ENCODE measurements around the gene BICD2.

Gene BICD2

DNA sequence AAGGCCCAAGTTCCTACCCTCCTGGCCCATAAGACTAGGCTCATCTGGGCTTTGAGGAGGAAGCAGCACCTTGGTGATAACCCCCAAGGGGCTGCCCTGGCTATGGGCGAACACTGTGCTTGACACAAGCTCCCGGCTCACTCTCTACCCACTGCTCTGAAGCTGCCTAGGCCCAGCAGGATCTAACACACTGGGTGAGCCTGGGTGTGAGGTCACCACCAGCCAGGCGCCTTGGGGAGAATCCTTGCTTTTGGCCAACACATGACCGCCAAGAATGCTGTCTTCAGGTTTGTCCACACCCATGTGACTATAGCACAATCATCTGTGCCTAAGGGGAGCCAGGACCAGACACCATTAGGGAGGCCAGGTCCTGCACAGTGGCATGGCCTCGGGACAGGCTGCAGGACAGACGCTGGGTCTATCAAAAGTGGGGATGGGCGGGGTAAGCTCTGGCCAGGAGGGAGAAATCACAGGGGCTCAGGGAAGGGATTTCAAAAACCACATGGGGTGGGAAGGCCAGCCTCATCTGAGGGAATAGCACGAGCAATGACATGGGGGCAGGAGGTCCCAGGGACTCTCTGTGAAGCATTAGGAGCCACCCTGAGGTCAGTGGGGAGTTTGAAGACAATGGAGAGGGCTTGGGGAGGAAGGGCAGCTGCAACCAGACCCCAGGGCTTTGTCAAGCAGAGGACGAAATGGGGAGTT lies 29.6 kb downstream of the BICD2 start:
- H3K4me3 ChIP-seq (ENCODE audit: low read length), result no peak overlapping the region
- DNase-seq (ENCODE audit: low read depth), result no peak

GRCh38 chr9:92730897-92731296 lies 33.7 kb downstream of the BICD2 start:
- no peak overlapping the region for H3K4me3 ChIP-seq (ENCODE audit: low read length)
- no peak for DNase-seq (ENCODE audit: low read depth)
- TF ChIP-seq, protein P1, sequence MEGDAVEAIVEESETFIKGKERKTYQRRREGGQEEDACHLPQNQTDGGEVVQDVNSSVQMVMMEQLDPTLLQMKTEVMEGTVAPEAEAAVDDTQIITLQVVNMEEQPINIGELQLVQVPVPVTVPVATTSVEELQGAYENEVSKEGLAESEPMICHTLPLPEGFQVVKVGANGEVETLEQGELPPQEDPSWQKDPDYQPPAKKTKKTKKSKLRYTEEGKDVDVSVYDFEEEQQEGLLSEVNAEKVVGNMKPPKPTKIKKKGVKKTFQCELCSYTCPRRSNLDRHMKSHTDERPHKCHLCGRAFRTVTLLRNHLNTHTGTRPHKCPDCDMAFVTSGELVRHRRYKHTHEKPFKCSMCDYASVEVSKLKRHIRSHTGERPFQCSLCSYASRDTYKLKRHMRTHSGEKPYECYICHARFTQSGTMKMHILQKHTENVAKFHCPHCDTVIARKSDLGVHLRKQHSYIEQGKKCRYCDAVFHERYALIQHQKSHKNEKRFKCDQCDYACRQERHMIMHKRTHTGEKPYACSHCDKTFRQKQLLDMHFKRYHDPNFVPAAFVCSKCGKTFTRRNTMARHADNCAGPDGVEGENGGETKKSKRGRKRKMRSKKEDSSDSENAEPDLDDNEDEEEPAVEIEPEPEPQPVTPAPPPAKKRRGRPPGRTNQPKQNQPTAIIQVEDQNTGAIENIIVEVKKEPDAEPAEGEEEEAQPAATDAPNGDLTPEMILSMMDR (conservative IDR thresholded peaks at IDR 0.05; ENCODE audit: low read depth, low read length), result no peak

More for the DNA sequence above, 29.6 kb downstream of the BICD2 start:
- TF ChIP-seq, protein P1 (conservative IDR thresholded peaks at IDR 0.05; ENCODE audit: low read depth, low read length), result no peak

DNA sequence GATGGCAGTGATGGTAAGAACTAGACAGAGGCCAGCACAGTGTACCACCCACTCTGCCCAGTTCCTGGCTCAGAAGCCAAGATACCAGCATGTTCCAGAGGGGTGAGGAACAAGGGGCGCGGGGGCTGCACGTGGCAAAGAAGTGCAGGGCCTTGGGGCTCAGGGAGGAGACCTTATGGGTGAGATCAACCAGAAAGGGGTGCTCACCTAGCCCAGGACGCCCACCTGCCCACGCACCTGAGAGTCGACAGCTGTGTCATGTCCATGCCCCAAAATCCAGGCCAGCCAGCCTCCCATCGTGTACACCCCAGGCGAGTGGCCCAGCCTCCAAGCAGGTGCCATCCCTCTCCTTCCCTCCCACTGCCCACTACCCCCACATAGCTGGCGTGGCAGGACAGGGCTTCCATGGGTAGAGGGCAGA lies 34.9 kb downstream of the BICD2 start:
- TF ChIP-seq, protein P1 (conservative IDR thresholded peaks at IDR 0.05; ENCODE audit: low read depth, low read length), result no peak
- H3K4me3 ChIP-seq (ENCODE audit: low read length), result no peak overlapping the region
- no peak for DNase-seq (ENCODE audit: low read depth)

GRCh38 chr9:92728831-92729734 lies 35.5 kb downstream of the BICD2 start:
- TF ChIP-seq, protein P1 (conservative IDR thresholded peaks at IDR 0.05; ENCODE audit: low read depth, low read length), result peak; percentile 61
- DNase-seq (ENCODE audit: low read depth), result no peak
- H3K4me3 ChIP-seq (ENCODE audit: low read length), result no peak overlapping the region

DNA sequence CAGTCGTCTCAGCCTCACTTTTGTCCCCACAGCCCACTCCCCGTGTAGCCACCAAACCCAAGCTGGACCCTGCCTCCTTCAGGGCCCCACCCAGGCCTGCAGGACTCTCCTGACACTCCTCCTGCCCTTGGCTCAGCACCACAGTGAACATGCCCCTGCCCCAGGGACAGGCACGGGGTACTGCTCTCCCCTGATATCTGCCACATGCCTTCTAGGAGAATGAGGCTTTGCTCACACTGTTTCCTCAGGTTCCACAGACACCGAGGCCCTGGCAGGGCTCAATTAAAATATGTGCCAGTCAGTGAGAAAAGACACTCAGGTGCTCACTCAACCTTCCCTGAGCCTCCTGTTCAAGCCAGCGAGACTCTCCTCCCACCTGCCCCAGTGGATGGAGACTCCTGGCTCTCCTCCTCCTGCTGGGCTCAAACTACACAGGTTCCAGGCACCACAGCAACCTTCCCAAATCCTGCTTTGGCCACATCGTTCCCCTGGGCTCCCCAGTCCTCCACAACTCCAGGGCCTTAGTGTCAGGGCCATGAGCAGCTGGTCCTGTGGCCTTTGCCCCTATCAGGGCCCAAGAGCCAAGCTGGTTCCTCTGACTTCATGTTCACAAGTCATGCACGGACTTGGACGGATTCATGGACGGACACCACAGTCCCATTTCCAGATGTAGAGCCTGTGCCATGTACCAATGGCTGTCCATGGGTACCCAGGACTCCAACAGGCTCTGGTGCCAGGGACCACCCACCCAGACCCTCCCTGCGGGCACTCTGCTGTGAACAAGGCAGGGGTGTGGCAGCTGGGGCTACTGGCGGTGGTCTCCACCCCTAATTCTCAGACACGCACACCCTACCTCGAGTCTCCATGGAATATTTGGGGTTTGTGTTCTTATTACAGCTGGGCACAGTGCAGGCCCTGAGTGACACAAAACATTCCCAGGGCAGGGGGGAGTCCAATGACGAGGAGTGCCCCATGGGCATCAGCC lies 36.6 kb downstream of the BICD2 start:
- no peak for DNase-seq (ENCODE audit: low read depth)
- H3K4me3 ChIP-seq (ENCODE audit: low read length), result no peak overlapping the region
- TF ChIP-seq, protein P1 (conservative IDR thresholded peaks at IDR 0.05; ENCODE audit: low read depth, low read length), result no peak

DNA sequence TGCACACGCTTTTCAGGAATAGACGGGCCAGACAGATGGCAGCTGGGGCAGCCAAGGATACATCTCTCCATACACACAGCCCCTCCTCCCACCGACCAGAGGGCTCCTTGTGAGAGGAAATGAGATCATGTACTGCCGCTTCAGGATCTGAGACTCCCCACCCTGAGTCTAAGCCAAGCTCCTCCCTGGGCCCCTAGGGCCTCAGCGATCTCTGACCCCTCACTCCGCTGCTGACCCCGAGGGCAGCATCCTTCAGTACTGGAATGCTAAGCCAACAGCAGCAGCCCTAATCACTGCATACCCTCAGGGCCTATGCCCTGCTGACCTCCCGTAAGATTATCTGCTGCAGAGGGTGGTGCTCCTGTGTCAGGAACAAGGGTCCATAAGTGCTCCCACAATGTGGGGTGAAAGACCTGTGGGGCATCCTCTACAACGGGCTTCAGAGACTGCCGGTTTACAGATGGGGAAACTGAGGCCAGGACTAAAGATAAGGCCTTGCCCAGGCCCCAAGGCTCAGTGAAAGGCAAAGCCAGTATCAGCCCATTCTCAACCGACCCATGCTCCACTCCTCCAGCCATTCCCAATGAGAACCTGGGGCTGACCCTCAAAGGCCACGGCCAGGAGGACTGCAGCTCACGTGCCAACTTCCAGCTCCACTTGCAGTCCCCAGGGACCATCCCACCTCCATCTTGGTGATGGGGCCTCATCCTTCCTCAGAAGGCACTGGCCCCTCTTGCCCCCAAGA lies 37.5 kb downstream of the BICD2 start:
- no peak for DNase-seq (ENCODE audit: low read depth)
- TF ChIP-seq, protein P1 (conservative IDR thresholded peaks at IDR 0.05; ENCODE audit: low read depth, low read length), result no peak
- no peak overlapping the region for H3K4me3 ChIP-seq (ENCODE audit: low read length)
